Ectodermal cell (in vitro differentiated cells): ENCODE measurements around the gene CILP2.

Experiments used
- H3K27ac ChIP-seq: 2 replicates; pipeline ENCODE4 v1.7.0; 2013; ENCODE audit warnings: mild to moderate bottlenecking, low read depth, low read length; ENCODE audit not compliant: insufficient read depth, poor library complexity, severe bottlenecking
- H3K27me3 ChIP-seq: 2 replicates; pipeline ENCODE4 v1.7.0; 2013; ENCODE audit warnings: mild to moderate bottlenecking, low read length; ENCODE audit not compliant: insufficient read depth, control insufficient read depth, poor library complexity, severe bottlenecking
- H3K36me3 ChIP-seq: one replicate; pipeline ENCODE4 v1.7.0; 2013; ENCODE audit warnings: low read length; ENCODE audit not compliant: control insufficient read depth, insufficient read depth
- H3K4me1 ChIP-seq: one replicate; pipeline ENCODE4 v1.7.0; 2013; ENCODE audit warnings: low read length; ENCODE audit not compliant: control insufficient read depth, insufficient read depth
- H3K4me3 ChIP-seq: 2 replicates; pipeline ENCODE4 v1.7.0; 2013; ENCODE audit warnings: low read depth, low read length, control low read depth; ENCODE audit not compliant: insufficient read depth
- H3K9me3 ChIP-seq: 2 replicates; pipeline ENCODE4 v1.7.0; 2013; ENCODE audit warnings: mild to moderate bottlenecking, low read length, moderate library complexity; ENCODE audit not compliant: control insufficient read depth
- WGBS, 2 experiments: methylation state at CpG; one replicate each; pipeline ENCODE4 v1.1.7; 2013; ENCODE audit warnings: missing lambda C conversion rate in 2 of 2; 5-methylcytosine and 5-hydroxymethylcytosine counted together

Gene CILP2

GRCh38 chr19:19553670-19554069 lies 15.6 kb downstream of the CILP2 start:
- whole genome bisulfite sequencing, 2 experiments: 95% methylated on average over 10 of the region's 10 CpGs
- peaks cover 11% of the 10 kb centered on the region for H3K4me1 ChIP-seq

GRCh38 chr19:19554074-19555023 lies 16.3 kb downstream of the CILP2 start:
- no peaks in the 10 kb centered on the region for H3K27me3 ChIP-seq
- H3K36me3 ChIP-seq: no peaks in the 10 kb centered on the region
- no peak overlapping the region for H3K27ac ChIP-seq
- WGBS, 2 experiments: 69% methylated on average over 34 of the region's 34 CpGs
- H3K9me3 ChIP-seq: no peaks in the 10 kb centered on the region
- H3K4me3 ChIP-seq: no peak overlapping the region
- H3K4me1 ChIP-seq: peaks cover 11% of the 10 kb centered on the region

More at GRCh38 chr19:19553670-19554069, 15.6 kb downstream of the CILP2 start:
- no peaks in the 10 kb centered on the region for H3K27me3 ChIP-seq
- H3K27ac ChIP-seq: no peak overlapping the region
- no peaks in the 10 kb centered on the region for H3K9me3 ChIP-seq
- no peak overlapping the region for H3K4me3 ChIP-seq
- H3K36me3 ChIP-seq: no peaks in the 10 kb centered on the region

GRCh38 chr19:19558055-19558454 lies 20.0 kb downstream of the CILP2 start:
- H3K27me3 ChIP-seq: no peaks in the 10 kb centered on the region
- no peaks in the 10 kb centered on the region for H3K36me3 ChIP-seq
- H3K4me1 ChIP-seq: no peaks in the 10 kb centered on the region
- no peaks in the 10 kb centered on the region for H3K9me3 ChIP-seq
- no peak overlapping the region for H3K4me3 ChIP-seq
- 86% methylated on average over 15 of the region's 15 CpGs for WGBS, 2 experiments
- no peak overlapping the region for H3K27ac ChIP-seq

- WGBS, 2 experiments: 94% methylated on average over 16 of the region's 16 CpGs
- Histone ChIP-seq H3K36me3 (no peaks in the 10 kb centered on the region), H3K27me3 (no peaks in the 10 kb centered on the region), H3K9me3 (no peaks in the 10 kb centered on the region), H3K27ac (no peak overlapping the region), H3K4me3 (no peak overlapping the region), H3K4me1 (no peaks in the 10 kb centered on the region)
Measured at GRCh38 chr19:19558636-19559035, 20.6 kb downstream of the CILP2 start.

- no peak overlapping the region for H3K4me3 ChIP-seq
- no peaks in the 10 kb centered on the region for H3K36me3 ChIP-seq
- 87 to 91% methylated on average over 4 of the region's 4 CpGs for WGBS, 2 experiments
- no peaks in the 10 kb centered on the region for H3K9me3 ChIP-seq
- no peaks in the 10 kb centered on the region for H3K27me3 ChIP-seq
- H3K27ac ChIP-seq: no peak overlapping the region
- no peaks in the 10 kb centered on the region for H3K4me1 ChIP-seq
Measured at GRCh38 chr19:19559931-19560330, 21.9 kb downstream of the CILP2 start.

GRCh38 chr19:19561946-19562664 lies 24.0 kb downstream of the CILP2 start:
- WGBS, 2 experiments: 92 to 93% methylated on average over 26 of the region's 26 CpGs
- H3K27me3 ChIP-seq: no peaks in the 10 kb centered on the region
- H3K36me3 ChIP-seq: no peaks in the 10 kb centered on the region
- no peak overlapping the region for H3K27ac ChIP-seq
- no peaks in the 10 kb centered on the region for H3K9me3 ChIP-seq
- H3K4me1 ChIP-seq: no peaks in the 10 kb centered on the region
- no peak overlapping the region for H3K4me3 ChIP-seq

- H3K9me3 ChIP-seq: no peaks in the 10 kb centered on the region
- no peak overlapping the region for H3K4me3 ChIP-seq
- no peak overlapping the region for H3K27ac ChIP-seq
- no peaks in the 10 kb centered on the region for H3K27me3 ChIP-seq
- no peaks in the 10 kb centered on the region for H3K36me3 ChIP-seq
- WGBS, 2 experiments: 87 to 89% methylated on average over 17 of the region's 17 CpGs
- H3K4me1 ChIP-seq: no peaks in the 10 kb centered on the region
Measured at GRCh38 chr19:19562665-19563347, 24.7 kb downstream of the CILP2 start.

- Histone ChIP-seq H3K4me3 (no peak overlapping the region), H3K36me3 (no peaks in the 10 kb centered on the region), H3K27me3 (no peaks in the 10 kb centered on the region), H3K9me3 (no peaks in the 10 kb centered on the region), H3K27ac (no peak overlapping the region), H3K4me1 (no peaks in the 10 kb centered on the region)
- 93 to 94% methylated on average over 17 of the region's 17 CpGs for WGBS, 2 experiments
Measured at GRCh38 chr19:19563348-19563848, 25.3 kb downstream of the CILP2 start.

GRCh38 chr19:19566306-19566705 lies 28.2 kb downstream of the CILP2 start:
- 90% methylated on average over 6 to 7 of the region's 7 CpGs for WGBS, 2 experiments

GRCh38 chr19:19567391-19567790 lies 29.3 kb downstream of the CILP2 start:
- H3K4me3 ChIP-seq: no peak overlapping the region

More at GRCh38 chr19:19566306-19566705, 28.2 kb downstream of the CILP2 start:
- Histone ChIP-seq H3K9me3 (no peaks in the 10 kb centered on the region), H3K36me3 (peaks cover 4% of the 10 kb centered on the region), H3K27me3 (no peaks in the 10 kb centered on the region), H3K27ac (no peak overlapping the region), H3K4me3 (no peak overlapping the region), H3K4me1 (no peaks in the 10 kb centered on the region)

More at GRCh38 chr19:19567391-19567790, 29.3 kb downstream of the CILP2 start:
- WGBS, 2 experiments: 92 to 93% methylated on average over 3 of the region's 3 CpGs
- no peaks in the 10 kb centered on the region for H3K9me3 ChIP-seq
- no peaks in the 10 kb centered on the region for H3K4me1 ChIP-seq
- no peaks in the 10 kb centered on the region for H3K27me3 ChIP-seq
- H3K36me3 ChIP-seq: peaks cover 4% of the 10 kb centered on the region
- no peak overlapping the region for H3K27ac ChIP-seq
